K562 (cell line): ENCODE data around the gene COL4A1. TPM values are rescaled to one million over a fixed set of nuclear protein-coding genes. Genes with fewer than 3 reads are reported as not detected.

Source experiments
- ATAC-seq: fragments of 200-7000 bp; cut with Tn5 transposase; 3 replicates; pipeline ENCODE4 v1.9.1; 2020; ENCODE audit warnings: moderate library complexity
- BruUV-seq: library from RNA; stranded (reverse); fragments of 400-500 nt; replicated peaks from 2 replicates; lab custom pipeline; 2021; lab: Mats Ljungman, UMichigan
- CTCF ChIA-PET: fragments of 300-600 bp; formaldehyde crosslinking; extraction: SDS; loops from one replicate; lab custom pipeline; 2021; ENCODE audit warnings: low intra/inter-chr PET ratio; lab: Yijun Ruan, JAX
- POLR2A ChIA-PET: fragments of 300-600, 350-650 bp; sonication (Branson Sonifier 250); formaldehyde crosslinking; extraction: SDS; loops from one replicate; lab custom pipeline; 2021; ENCODE audit warnings: antibody characterized with exemption, inconsistent platforms; lab: Yijun Ruan, JAX
- DNase-seq, 4 experiments: peaks; one replicate each; pipeline versions ENCODE4 v3.0.0 to v3.0.0-alpha.2; 2011 to 2018; ENCODE audit warnings: low spot score in 3 of 4, mixed read lengths in 3 of 4; ENCODE audit errors: extremely low read depth in 1 of 4
- FAIRE-seq: peaks from 2 replicates; lab custom pipeline; 2011; peaks lifted over from hg19 to GRCh38; lab: Jason Lieb, UNC
- H2AFZ ChIP-seq: 2 replicates; pipeline ENCODE4 v1.6.0; 2011; ENCODE audit warnings: low read depth, low read length, control low read depth, inconsistent platforms
- H3K27ac ChIP-seq: fragments of 200-600 bp; 3 replicates; pipeline ENCODE4 v1.8.0; 2011; ENCODE audit warnings: low read depth, mild to moderate bottlenecking, control low read depth, inconsistent platforms, low read length, moderate library complexity, mixed read lengths; ENCODE audit errors: extremely low read depth
- H3K27me3 ChIP-seq, 2 experiments: fragments of 300-600 bp in 1 of 2; 2 replicates in 1 of 2; 3 replicates in 1 of 2; pipeline versions ENCODE4 v1.6.0 to v1.8.0; 2011; ENCODE audit warnings: inconsistent platforms in 2 of 2, low read length in 2 of 2, mild to moderate bottlenecking in 1 of 2, mixed read lengths in 1 of 2, moderate library complexity in 1 of 2; ENCODE audit not compliant: control insufficient read depth in 2 of 2, insufficient read depth in 2 of 2
- H3K36me3 ChIP-seq: fragments of 300-600 bp; 3 replicates; pipeline ENCODE4 v1.8.0; 2011; ENCODE audit warnings: mild to moderate bottlenecking, low read length, inconsistent platforms; ENCODE audit not compliant: control insufficient read depth, insufficient read depth
- H3K4me1 ChIP-seq, 2 experiments: fragments of 200-600 bp in 1 of 2; replicated peaks in 1 of 2; 2 replicates in 1 of 2; 3 replicates in 1 of 2; pipeline versions ENCODE4 v1.5.1 to v1.8.0; 2011; ENCODE audit warnings: inconsistent platforms in 2 of 2, low read length in 2 of 2, mild to moderate bottlenecking in 1 of 2, mixed read lengths in 1 of 2, moderate library complexity in 1 of 2; ENCODE audit not compliant: control insufficient read depth in 2 of 2, insufficient read depth in 2 of 2
- H3K4me2 ChIP-seq: 2 replicates; pipeline ENCODE4 v1.6.1; 2011; ENCODE audit warnings: low read length, control low read depth, inconsistent platforms, mixed read lengths; ENCODE audit not compliant: insufficient read depth
- H3K4me3 ChIP-seq: fragments of 200-600 bp; sonication (generic), shearing (Covaris generic); 2 replicates; pipeline ENCODE4 v1.5.1; 2016; ENCODE audit warnings: control low read depth, inconsistent platforms
- H3K79me2 ChIP-seq: fragments of 200-600 bp; 3 replicates; pipeline ENCODE4 v1.8.0; 2011; ENCODE audit warnings: low read length, inconsistent platforms; ENCODE audit not compliant: control insufficient read depth, insufficient read depth
- H3K9ac ChIP-seq, 2 experiments: 2 replicates each; pipeline versions ENCODE4 v1.6.0 to v1.6.1; 2011; ENCODE audit warnings: low read depth in 2 of 2, low read length in 2 of 2, control low read depth in 1 of 2, inconsistent platforms in 1 of 2, mild to moderate bottlenecking in 1 of 2, mixed read lengths in 1 of 2; ENCODE audit not compliant: insufficient read depth in 1 of 2
- H3K9me1 ChIP-seq: one replicate; pipeline ENCODE4 v1.6.0; 2011; ENCODE audit warnings: inconsistent platforms, mild to moderate bottlenecking, low read length, moderate library complexity; ENCODE audit not compliant: control insufficient read depth, insufficient read depth
- H3K9me3 ChIP-seq: replicated peaks from 2 replicates; pipeline ENCODE4 v1.5.1; 2011; ENCODE audit warnings: low read depth, low read length, inconsistent platforms; ENCODE audit not compliant: control insufficient read depth, insufficient read depth
- H4K20me1 ChIP-seq: replicated peaks from 2 replicates; pipeline ENCODE4 v1.6.1; 2011; ENCODE audit warnings: low read length, inconsistent platforms, mixed read lengths; ENCODE audit not compliant: control insufficient read depth, insufficient read depth
- CCNT2 ChIP-seq: IDR thresholded peaks from 2 replicates; pipeline ENCODE4 v1.6.1; 2011; ENCODE audit warnings: borderline replicate concordance, low read depth, mild to moderate bottlenecking, moderate library complexity, mixed read lengths, low read length; ENCODE audit not compliant: insufficient read length; ENCODE audit errors: extremely low read depth
- GTF2E2 ChIP-seq: fragments of 200-800 bp; sonication (Bioruptor generic); IDR thresholded peaks from 2 replicates; pipeline ENCODE4 v1.6.1; 2016; ENCODE audit warnings: missing genetic modification characterization, missing compliant biosample characterization
- HDAC3 ChIP-seq: fragments of 450-650 bp; IDR thresholded peaks from 2 replicates; pipeline ENCODE4 v1.6.1; 2018; ENCODE audit warnings: borderline replicate concordance, mild to moderate bottlenecking, moderate library complexity; ENCODE audit not compliant: partially characterized antibody
- PTBP1 ChIP-seq: fragments of 200-400 bp; formaldehyde crosslinking; IDR thresholded peaks from 2 replicates; pipeline ENCODE4 v1.6.1; 2017; ENCODE audit warnings: low read depth, low read length
- RBFOX2 ChIP-seq: fragments of 200-400 bp; formaldehyde crosslinking; IDR thresholded peaks from 2 replicates; pipeline ENCODE4 v1.6.1; 2017; ENCODE audit warnings: low read depth, mild to moderate bottlenecking, low read length, moderate library complexity
- SRF ChIP-seq, 2 experiments: fragments of 250-450, 450-650 bp in 1 of 2; sonication (Bioruptor Pico) in 1 of 2; sonication (generic) in 1 of 2; formaldehyde crosslinking; IDR thresholded peaks; 2 replicates each; pipeline versions ENCODE4 v1.5.0 to v1.5.1; 2020 to 2022; ENCODE audit warnings: mild to moderate bottlenecking in 1 of 2, missing genetic modification reagents in 1 of 2
- TEAD1 ChIP-seq, 2 experiments: fragments of 450-650 bp in 1 of 2; sonication (generic) in 1 of 2; formaldehyde crosslinking; IDR thresholded peaks; 2 replicates each; pipeline versions ENCODE4 v1.4.0 to v1.8.0; 2020 to 2022; ENCODE audit warnings: mild to moderate bottlenecking in 2 of 2, missing genetic modification reagents in 1 of 2
- ZNF717 ChIP-seq: fragments of 250-450 bp; sonication (Bioruptor Pico); IDR thresholded peaks from 2 replicates; pipeline ENCODE4 v1.5.0; 2021
- WGBS: fragments of 100-300 bp; shearing (Covaris generic); methylation state at CpG from one replicate; pipeline ENCODE4 v1.1.6; 2016; ENCODE audit warnings: low coverage, mixed read lengths; ENCODE audit not compliant: insufficient coverage; ENCODE audit errors: missing lambda C conversion rate; 5-methylcytosine and 5-hydroxymethylcytosine counted together
- in situ Hi-C: fragments of 300-500 bp; cut with MboI; formaldehyde crosslinking; loops from 4 replicates; pipeline ENCODE4 v1.15.0; 2018; ENCODE audit warnings: inconsistent platforms, mixed read lengths
- intact Hi-C: fragments of 100-400 bp; cut with micrococcal nuclease; formaldehyde crosslinking; loops from 2 replicates; pipeline ENCODE4 v1.14.2; 2022
- polyA plus RNA-seq, 8 experiments: library from polyadenylated mRNA; depleted of rRNA in 4 of 8; stranded (reverse) in 5 of 8; unstranded in 3 of 8; fragments of >200 nt; fragmentation: Nextera tagmentation in 2 of 8; fragmentation: Illumina TruSeq in 1 of 8; extraction: Ambion mirVana in 2 of 8; extraction: Trizol in 1 of 8; gene quantifications; 2 replicates each; pipeline versions ENCODE4 v1.2.1 to v1.2.3, GENCODE V29; 2011 to 2014; ENCODE audit warnings: inconsistent platforms in 1 of 8, missing spikeins in 1 of 8
- total RNA-seq, 7 experiments: library from RNA; depleted of rRNA in 6 of 7; stranded (reverse); fragments of >200 nt in 6 of 7; fragmentation: Illumina TruSeq in 2 of 7; extraction: Trizol in 2 of 7; gene quantifications; 2 replicates each; pipeline versions ENCODE4 v1.2.1 to v1.2.3, GENCODE V29; 2011 to 2021; ENCODE audit warnings: low replicate concordance in 1 of 7
- TF ChIP-seq, protein P1 (sequence below): IDR thresholded peaks from 3 replicates; pipeline ENCODE4 v1.6.1; 2011; ENCODE audit warnings: borderline replicate concordance, mild to moderate bottlenecking, moderate library complexity; ENCODE audit not compliant: insufficient read length; ENCODE audit errors: extremely low read depth
- TF ChIP-seq, protein P2 (sequence below): fragments of 450-650 bp; formaldehyde crosslinking; IDR thresholded peaks from 2 replicates; pipeline ENCODE4 v1.4.0; 2020; ENCODE audit warnings: mild to moderate bottlenecking, moderate library complexity
- TF ChIP-seq, protein P3 (sequence below): sonication (generic); formaldehyde crosslinking; IDR thresholded peaks from 2 replicates; pipeline ENCODE4 v1.8.1; 2023; ENCODE audit warnings: mild to moderate bottlenecking, missing genetic modification reagents
- TF ChIP-seq, protein P4 (sequence below): fragments of 250-450 bp; sonication (Bioruptor Pico); IDR thresholded peaks from 2 replicates; pipeline ENCODE4 v1.5.1; 2021; ENCODE audit warnings: mild to moderate bottlenecking
- TF ChIP-seq, protein P5 (sequence below): sonication (generic); formaldehyde crosslinking; IDR thresholded peaks from 2 replicates; pipeline ENCODE4 v1.5.0; 2020; ENCODE audit warnings: missing genetic modification reagents

Gene COL4A1
- total and polyA plus RNA-seq, 9 of the 15 experiments (the other 6 are each of a cell fraction or from before 2014, with no cell fraction given), result 0.35 TPM; not detected in 8

DNA sequence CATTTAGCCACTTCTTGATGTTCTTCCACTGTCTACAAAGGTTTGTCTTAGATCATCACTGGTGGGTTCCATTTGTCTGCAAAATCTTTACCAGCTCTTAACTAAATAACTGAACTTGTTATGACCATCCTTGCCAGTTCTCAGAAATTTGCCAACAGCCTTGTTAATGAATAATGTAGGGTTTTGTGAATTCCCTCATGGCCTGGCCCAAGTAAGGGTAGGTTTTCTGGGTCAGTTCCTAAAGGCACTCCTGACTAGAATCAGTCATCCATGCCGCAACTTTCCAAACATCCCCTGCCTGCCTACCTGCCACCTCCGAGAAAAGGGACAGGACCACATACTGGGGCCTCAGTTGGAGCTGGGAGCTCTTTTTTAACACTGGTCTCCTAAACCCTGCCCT lies 4.0 kb downstream of the COL4A1 start:
- in situ Hi-C loops, result no loop called here
- Histone ChIP-seq H3K9ac (no peak overlapping the region), H3K4me3 (no peak overlapping the region), H3K27ac (no peak overlapping the region), H3K27me3 (peaks cover 6 to 26% of the 10 kb centered on the region in 2 experiments; a peak in 3 of 5 replicates), H3K4me2 (no peak overlapping the region), H3K9me1 (no peaks in the 10 kb centered on the region), H3K9me3 (no peaks in the 10 kb centered on the region), H4K20me1 (no peaks in the 10 kb centered on the region), H3K79me2 (no peaks in the 10 kb centered on the region), H3K4me1 (peaks cover 0 to 4% of the 10 kb centered on the region in 2 experiments; a peak in 1 of 5 replicates), H3K36me3 (no peaks in the 10 kb centered on the region), H2AFZ (no peak overlapping the region)
- whole genome bisulfite sequencing, result 0% methylated on average over 2 of the region's 2 CpGs
- no peak for FAIRE-seq
- ChIA-PET POLR2A (no interaction called here), CTCF (no interaction called here)
- intact Hi-C loops, result no loop called here
- ATAC-seq, result no peak
- no TSS peak for BruUV-seq
- no peak for DNase-seq
- no peak for TF ChIP-seq ZNF717
- TF ChIP-seq RBFOX2, result no peak
- TF ChIP-seq, protein P1, sequence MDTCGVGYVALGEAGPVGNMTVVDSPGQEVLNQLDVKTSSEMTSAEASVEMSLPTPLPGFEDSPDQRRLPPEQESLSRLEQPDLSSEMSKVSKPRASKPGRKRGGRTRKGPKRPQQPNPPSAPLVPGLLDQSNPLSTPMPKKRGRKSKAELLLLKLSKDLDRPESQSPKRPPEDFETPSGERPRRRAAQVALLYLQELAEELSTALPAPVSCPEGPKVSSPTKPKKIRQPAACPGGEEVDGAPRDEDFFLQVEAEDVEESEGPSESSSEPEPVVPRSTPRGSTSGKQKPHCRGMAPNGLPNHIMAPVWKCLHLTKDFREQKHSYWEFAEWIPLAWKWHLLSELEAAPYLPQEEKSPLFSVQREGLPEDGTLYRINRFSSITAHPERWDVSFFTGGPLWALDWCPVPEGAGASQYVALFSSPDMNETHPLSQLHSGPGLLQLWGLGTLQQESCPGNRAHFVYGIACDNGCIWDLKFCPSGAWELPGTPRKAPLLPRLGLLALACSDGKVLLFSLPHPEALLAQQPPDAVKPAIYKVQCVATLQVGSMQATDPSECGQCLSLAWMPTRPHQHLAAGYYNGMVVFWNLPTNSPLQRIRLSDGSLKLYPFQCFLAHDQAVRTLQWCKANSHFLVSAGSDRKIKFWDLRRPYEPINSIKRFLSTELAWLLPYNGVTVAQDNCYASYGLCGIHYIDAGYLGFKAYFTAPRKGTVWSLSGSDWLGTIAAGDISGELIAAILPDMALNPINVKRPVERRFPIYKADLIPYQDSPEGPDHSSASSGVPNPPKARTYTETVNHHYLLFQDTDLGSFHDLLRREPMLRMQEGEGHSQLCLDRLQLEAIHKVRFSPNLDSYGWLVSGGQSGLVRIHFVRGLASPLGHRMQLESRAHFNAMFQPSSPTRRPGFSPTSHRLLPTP, result no peak
- TF ChIP-seq, protein P2, sequence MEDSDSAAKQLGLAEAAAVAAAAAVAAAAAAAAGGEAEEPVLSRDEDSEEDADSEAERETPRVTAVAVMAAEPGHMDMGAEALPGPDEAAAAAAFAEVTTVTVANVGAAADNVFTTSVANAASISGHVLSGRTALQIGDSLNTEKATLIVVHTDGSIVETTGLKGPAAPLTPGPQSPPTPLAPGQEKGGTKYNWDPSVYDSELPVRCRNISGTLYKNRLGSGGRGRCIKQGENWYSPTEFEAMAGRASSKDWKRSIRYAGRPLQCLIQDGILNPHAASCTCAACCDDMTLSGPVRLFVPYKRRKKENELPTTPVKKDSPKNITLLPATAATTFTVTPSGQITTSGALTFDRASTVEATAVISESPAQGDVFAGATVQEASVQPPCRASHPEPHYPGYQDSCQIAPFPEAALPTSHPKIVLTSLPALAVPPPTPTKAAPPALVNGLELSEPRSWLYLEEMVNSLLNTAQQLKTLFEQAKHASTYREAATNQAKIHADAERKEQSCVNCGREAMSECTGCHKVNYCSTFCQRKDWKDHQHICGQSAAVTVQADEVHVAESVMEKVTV, result no peak
- no peak for TF ChIP-seq PTBP1
- no peak for TF ChIP-seq TEAD1 (CRISPR knock-in tag; IDR thresholded peaks at IDR 0.05)
- TF ChIP-seq, protein P3, sequence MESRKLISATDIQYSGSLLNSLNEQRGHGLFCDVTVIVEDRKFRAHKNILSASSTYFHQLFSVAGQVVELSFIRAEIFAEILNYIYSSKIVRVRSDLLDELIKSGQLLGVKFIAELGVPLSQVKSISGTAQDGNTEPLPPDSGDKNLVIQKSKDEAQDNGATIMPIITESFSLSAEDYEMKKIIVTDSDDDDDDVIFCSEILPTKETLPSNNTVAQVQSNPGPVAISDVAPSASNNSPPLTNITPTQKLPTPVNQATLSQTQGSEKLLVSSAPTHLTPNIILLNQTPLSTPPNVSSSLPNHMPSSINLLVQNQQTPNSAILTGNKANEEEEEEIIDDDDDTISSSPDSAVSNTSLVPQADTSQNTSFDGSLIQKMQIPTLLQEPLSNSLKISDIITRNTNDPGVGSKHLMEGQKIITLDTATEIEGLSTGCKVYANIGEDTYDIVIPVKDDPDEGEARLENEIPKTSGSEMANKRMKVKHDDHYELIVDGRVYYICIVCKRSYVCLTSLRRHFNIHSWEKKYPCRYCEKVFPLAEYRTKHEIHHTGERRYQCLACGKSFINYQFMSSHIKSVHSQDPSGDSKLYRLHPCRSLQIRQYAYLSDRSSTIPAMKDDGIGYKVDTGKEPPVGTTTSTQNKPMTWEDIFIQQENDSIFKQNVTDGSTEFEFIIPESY, result no peak
- TF ChIP-seq, protein P4, sequence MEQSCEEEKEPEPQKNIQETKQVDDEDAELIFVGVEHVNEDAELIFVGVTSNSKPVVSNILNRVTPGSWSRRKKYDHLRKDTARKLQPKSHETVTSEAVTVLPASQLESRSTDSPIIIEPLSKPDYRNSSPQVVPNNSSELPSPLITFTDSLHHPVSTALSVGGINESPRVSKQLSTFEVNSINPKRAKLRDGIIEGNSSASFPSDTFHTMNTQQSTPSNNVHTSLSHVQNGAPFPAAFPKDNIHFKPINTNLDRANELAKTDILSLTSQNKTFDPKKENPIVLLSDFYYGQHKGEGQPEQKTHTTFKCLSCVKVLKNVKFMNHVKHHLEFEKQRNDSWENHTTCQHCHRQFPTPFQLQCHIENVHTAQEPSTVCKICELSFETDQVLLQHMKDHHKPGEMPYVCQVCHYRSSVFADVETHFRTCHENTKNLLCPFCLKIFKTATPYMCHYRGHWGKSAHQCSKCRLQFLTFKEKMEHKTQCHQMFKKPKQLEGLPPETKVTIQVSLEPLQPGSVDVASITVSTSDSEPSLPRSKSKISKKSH, result no peak
- no peak for TF ChIP-seq CCNT2
- no peak for TF ChIP-seq HDAC3
- no peak for TF ChIP-seq SRF (CRISPR knock-in tag; IDR thresholded peaks at IDR 0.05)
- TF ChIP-seq, protein P5, sequence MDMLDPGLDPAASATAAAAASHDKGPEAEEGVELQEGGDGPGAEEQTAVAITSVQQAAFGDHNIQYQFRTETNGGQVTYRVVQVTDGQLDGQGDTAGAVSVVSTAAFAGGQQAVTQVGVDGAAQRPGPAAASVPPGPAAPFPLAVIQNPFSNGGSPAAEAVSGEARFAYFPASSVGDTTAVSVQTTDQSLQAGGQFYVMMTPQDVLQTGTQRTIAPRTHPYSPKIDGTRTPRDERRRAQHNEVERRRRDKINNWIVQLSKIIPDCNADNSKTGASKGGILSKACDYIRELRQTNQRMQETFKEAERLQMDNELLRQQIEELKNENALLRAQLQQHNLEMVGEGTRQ, result no peak
- TF ChIP-seq GTF2E2 (tag), result no peak
